Sigmoid colon (tissue), 4 donors: ENCODE data around the gene NEAT1.

Source experiments
- POLR2AphosphoS5 ChIP-seq, 4 donors: sonication (generic); formaldehyde crosslinking; IDR thresholded peaks; one replicate each; pipeline ENCODE4 v1.6.1; 2017; ENCODE audit warnings: antibody characterized with exemption in 4 of 4
- TF ChIP-seq, protein P1 (sequence below), 4 experiments: fragments of 450-650 bp in 3 of 4; fragments of 200-600 bp in 1 of 4; IDR thresholded peaks; one replicate each; pipeline ENCODE4 v1.5.1; 2016 to 2019; ENCODE audit warnings: antibody characterized with exemption in 4 of 4, mild to moderate bottlenecking in 3 of 4, moderate library complexity in 2 of 4

DNA sequence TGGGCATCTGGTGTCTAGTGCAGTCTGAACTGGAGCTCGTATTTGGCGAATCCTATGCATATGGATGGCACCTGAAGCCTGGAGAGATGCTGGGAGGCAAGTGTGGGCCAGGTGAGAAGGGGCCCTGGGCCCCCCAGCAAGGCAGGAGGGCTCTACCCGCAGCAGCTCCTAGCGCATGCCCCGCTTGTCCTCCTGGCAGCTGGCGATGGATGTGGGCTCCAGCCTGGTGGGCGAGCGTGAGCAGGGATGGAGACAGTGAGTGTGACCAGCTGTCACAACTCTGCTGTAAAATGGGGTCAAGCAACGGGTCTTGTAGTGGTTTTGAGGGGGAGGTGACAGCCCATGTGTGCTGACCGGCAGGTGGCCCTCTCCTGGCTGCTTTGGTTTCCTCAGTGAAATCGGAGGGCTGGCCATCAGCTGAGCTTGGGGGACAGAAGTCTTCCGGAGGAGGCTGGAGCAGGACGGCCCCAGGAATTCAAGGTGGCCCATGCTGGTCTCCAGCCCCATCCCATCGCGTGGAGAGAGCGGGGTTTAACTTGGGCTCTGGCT is 24.2 kb upstream of the NEAT1 start:
- no peak for TF ChIP-seq POLR2AphosphoS5 (IDR thresholded peaks at IDR 0.05)
- TF ChIP-seq, protein P1, sequence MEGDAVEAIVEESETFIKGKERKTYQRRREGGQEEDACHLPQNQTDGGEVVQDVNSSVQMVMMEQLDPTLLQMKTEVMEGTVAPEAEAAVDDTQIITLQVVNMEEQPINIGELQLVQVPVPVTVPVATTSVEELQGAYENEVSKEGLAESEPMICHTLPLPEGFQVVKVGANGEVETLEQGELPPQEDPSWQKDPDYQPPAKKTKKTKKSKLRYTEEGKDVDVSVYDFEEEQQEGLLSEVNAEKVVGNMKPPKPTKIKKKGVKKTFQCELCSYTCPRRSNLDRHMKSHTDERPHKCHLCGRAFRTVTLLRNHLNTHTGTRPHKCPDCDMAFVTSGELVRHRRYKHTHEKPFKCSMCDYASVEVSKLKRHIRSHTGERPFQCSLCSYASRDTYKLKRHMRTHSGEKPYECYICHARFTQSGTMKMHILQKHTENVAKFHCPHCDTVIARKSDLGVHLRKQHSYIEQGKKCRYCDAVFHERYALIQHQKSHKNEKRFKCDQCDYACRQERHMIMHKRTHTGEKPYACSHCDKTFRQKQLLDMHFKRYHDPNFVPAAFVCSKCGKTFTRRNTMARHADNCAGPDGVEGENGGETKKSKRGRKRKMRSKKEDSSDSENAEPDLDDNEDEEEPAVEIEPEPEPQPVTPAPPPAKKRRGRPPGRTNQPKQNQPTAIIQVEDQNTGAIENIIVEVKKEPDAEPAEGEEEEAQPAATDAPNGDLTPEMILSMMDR (IDR thresholded peaks at IDR 0.05): no peak
